ENCODE data around the gene ASB18. TPM values are rescaled to one million over a fixed set of nuclear protein-coding genes. Genes with fewer than 3 reads are reported as not detected.

The ASB18 gene
- total and polyA plus RNA-seq, 4 donors: not detected

GRCh38 chr2:236162882-236163470 is 101.2 kb downstream of the ASB18 start (continued):
- TF ChIP-seq ATF3 (IDR thresholded peaks at IDR 0.05): no peak
- TF ChIP-seq EGR1 (IDR thresholded peaks at IDR 0.05; ENCODE audit: low read depth in 2 of 2): no peak
- TF ChIP-seq RXRA (IDR thresholded peaks at IDR 0.05): no peak
- TF ChIP-seq FOXA2 (IDR thresholded peaks at IDR 0.05): no peak
- no peak for TF ChIP-seq FOXA1 (IDR thresholded peaks at IDR 0.05)
- TF ChIP-seq RAD21 (IDR thresholded peaks at IDR 0.05): no peak

- 30% methylated on average over 16 of the region's 16 CpGs for WGBS
- Histone ChIP-seq H3K27me3 (ENCODE audit: control insufficient read depth in 4 of 4, insufficient read depth in 4 of 4, low read length in 3 of 4) (peaks cover 0 to 35% (median 12%) of the 10 kb centered on the region in 4 donors), H3K36me3 (ENCODE audit: control insufficient read depth in 4 of 4, insufficient read depth in 3 of 4, low read depth in 1 of 4, low read length in 3 of 4) (peaks cover 0 to 1% (median 0%) of the 10 kb centered on the region in 4 donors), H3K27ac (ENCODE audit: low read depth in 1 of 2, low read length in 2 of 2) (no peak overlapping the region), H3K4me1 (ENCODE audit: control insufficient read depth in 4 of 4, insufficient read depth in 4 of 4, low read length in 3 of 4) (peaks cover 20 to 32% (median 21%) of the 10 kb centered on the region in 4 donors), H3K4me3 (ENCODE audit: low read depth in 1 of 3, low read length in 3 of 3) (no peak overlapping the region), H3K9ac (ENCODE audit: low read depth in 1 of 2, low read length in 2 of 2) (no peak overlapping the region), H3K9me3 (ENCODE audit: control insufficient read depth in 4 of 4, low read length in 3 of 4) (no peaks in the 10 kb centered on the region)
- TF ChIP-seq ATF3 (IDR thresholded peaks at IDR 0.05): no peak
- no peak for TF ChIP-seq JUND (IDR thresholded peaks at IDR 0.05)
- no peak for TF ChIP-seq SP1 (IDR thresholded peaks at IDR 0.05)
- no peak for TF ChIP-seq HNF4A (conservative IDR thresholded peaks at IDR 0.05)
- DNase-seq (ENCODE audit: low spot score): no peak
Measured at GRCh38 chr2:236162031-236162845, 102.0 kb downstream of the ASB18 start.

GRCh38 chr2:236161531-236161930 is 102.7 kb downstream of the ASB18 start:
- H3K4me1 ChIP-seq (ENCODE audit: control insufficient read depth in 4 of 4, insufficient read depth in 4 of 4, low read length in 3 of 4): peaks cover 14 to 25% (median 16%) of the 10 kb centered on the region in 4 donors
- H3K4me3 ChIP-seq (ENCODE audit: low read depth in 1 of 3, low read length in 3 of 3): no peak overlapping the region
- no peak for DNase-seq (ENCODE audit: low spot score)
- no peak for TF ChIP-seq ATF3 (IDR thresholded peaks at IDR 0.05)
- peaks cover 0 to 1% (median 0%) of the 10 kb centered on the region in 4 donors for H3K36me3 ChIP-seq (ENCODE audit: control insufficient read depth in 4 of 4, insufficient read depth in 3 of 4, low read depth in 1 of 4, low read length in 3 of 4)
- H3K9me3 ChIP-seq (ENCODE audit: control insufficient read depth in 4 of 4, low read length in 3 of 4): no peaks in the 10 kb centered on the region
- WGBS: 64% methylated on average over 12 of the region's 12 CpGs
- H3K27ac ChIP-seq (ENCODE audit: low read depth in 1 of 2, low read length in 2 of 2): no peak overlapping the region
- no peak overlapping the region for H3K9ac ChIP-seq (ENCODE audit: low read depth in 1 of 2, low read length in 2 of 2)
- peaks cover 0 to 32% (median 11%) of the 10 kb centered on the region in 4 donors for H3K27me3 ChIP-seq (ENCODE audit: control insufficient read depth in 4 of 4, insufficient read depth in 4 of 4, low read length in 3 of 4)

DNA sequence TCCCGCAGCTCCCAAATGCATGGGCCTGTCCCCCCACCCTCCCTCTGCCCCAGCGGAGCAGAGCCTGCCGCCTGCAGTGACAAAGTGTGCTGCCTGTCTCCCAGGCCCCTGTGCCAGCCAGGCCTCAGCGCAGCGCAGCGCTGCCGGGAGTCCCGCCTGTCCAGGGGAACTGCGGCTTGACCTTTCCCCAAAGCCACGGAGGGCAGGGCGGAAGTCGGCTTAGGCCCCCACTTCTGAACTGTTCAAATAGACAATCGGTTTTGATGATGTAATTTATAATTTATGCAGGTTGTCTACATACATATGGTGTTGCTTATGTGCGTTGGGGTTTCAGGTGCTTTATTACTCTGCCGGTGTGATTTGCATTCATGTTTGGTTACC is 103.1 kb downstream of the ASB18 start:
- 42% methylated on average over 15 of the region's 15 CpGs for WGBS
- peaks cover 0 to 1% (median 0%) of the 10 kb centered on the region in 4 donors for H3K36me3 ChIP-seq (ENCODE audit: control insufficient read depth in 4 of 4, insufficient read depth in 3 of 4, low read depth in 1 of 4, low read length in 3 of 4)
- H3K27me3 ChIP-seq (ENCODE audit: control insufficient read depth in 4 of 4, insufficient read depth in 4 of 4, low read length in 3 of 4): peaks cover 0 to 32% (median 11%) of the 10 kb centered on the region in 4 donors
- H3K4me3 ChIP-seq (ENCODE audit: low read depth in 1 of 3, low read length in 3 of 3): no peak overlapping the region
- H3K27ac ChIP-seq (ENCODE audit: low read depth in 1 of 2, low read length in 2 of 2): no peak overlapping the region
- TF ChIP-seq ZBTB33 (IDR thresholded peaks at IDR 0.05): no peak
- no peak for TF ChIP-seq SP1 (IDR thresholded peaks at IDR 0.05)
- no peak for TF ChIP-seq TAF1 (conservative IDR thresholded peaks at IDR 0.05)
- TF ChIP-seq RAD21 (IDR thresholded peaks at IDR 0.05): no peak
- no peak for TF ChIP-seq MAX (IDR thresholded peaks at IDR 0.05)
- TF ChIP-seq, protein P1, sequence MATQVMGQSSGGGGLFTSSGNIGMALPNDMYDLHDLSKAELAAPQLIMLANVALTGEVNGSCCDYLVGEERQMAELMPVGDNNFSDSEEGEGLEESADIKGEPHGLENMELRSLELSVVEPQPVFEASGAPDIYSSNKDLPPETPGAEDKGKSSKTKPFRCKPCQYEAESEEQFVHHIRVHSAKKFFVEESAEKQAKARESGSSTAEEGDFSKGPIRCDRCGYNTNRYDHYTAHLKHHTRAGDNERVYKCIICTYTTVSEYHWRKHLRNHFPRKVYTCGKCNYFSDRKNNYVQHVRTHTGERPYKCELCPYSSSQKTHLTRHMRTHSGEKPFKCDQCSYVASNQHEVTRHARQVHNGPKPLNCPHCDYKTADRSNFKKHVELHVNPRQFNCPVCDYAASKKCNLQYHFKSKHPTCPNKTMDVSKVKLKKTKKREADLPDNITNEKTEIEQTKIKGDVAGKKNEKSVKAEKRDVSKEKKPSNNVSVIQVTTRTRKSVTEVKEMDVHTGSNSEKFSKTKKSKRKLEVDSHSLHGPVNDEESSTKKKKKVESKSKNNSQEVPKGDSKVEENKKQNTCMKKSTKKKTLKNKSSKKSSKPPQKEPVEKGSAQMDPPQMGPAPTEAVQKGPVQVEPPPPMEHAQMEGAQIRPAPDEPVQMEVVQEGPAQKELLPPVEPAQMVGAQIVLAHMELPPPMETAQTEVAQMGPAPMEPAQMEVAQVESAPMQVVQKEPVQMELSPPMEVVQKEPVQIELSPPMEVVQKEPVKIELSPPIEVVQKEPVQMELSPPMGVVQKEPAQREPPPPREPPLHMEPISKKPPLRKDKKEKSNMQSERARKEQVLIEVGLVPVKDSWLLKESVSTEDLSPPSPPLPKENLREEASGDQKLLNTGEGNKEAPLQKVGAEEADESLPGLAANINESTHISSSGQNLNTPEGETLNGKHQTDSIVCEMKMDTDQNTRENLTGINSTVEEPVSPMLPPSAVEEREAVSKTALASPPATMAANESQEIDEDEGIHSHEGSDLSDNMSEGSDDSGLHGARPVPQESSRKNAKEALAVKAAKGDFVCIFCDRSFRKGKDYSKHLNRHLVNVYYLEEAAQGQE (IDR thresholded peaks at IDR 0.05): no peak
- TF ChIP-seq ATF3 (IDR thresholded peaks at IDR 0.05): no peak
- TF ChIP-seq FOXA2 (IDR thresholded peaks at IDR 0.05): no peak
- TF ChIP-seq HNF4G (IDR thresholded peaks at IDR 0.05): no peak
- no peaks in the 10 kb centered on the region for H3K9me3 ChIP-seq (ENCODE audit: control insufficient read depth in 4 of 4, low read length in 3 of 4)
- peaks cover 12 to 20% (median 14%) of the 10 kb centered on the region in 4 donors for H3K4me1 ChIP-seq (ENCODE audit: control insufficient read depth in 4 of 4, insufficient read depth in 4 of 4, low read length in 3 of 4)
- DNase-seq (ENCODE audit: low spot score): no peak
- no peak overlapping the region for H3K9ac ChIP-seq (ENCODE audit: low read depth in 1 of 2, low read length in 2 of 2)
